Measurements from ENCODE around the gene ACADS.

Gene ACADS

DNA sequence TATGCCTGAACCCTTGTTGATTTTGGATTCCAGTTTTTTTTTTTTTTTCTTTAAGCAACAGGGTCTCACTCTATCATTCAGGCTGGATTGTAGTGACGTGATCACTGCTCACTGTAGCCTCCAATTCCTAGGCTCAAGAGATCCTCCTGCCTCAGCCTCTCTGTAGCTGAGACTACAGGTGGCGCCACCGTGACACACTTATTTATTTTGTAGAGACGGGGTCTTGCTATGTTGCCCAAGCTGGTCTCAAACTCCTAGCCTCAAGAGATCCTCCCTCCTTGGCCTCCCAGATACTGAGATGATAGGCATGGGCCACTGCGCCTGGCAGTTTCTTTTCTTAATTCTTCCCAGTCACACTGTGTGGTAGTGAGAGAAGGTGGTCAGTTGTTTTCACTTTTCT is 25.2 kb downstream of the ACADS start:
- H3K4me3 ChIP-seq (ENCODE audit: severe bottlenecking): no peak overlapping the region
- no peak for TF ChIP-seq CTCF (IDR thresholded peaks at IDR 0.05; ENCODE audit: poor library complexity, severe bottlenecking)
- no peaks in the 10 kb centered on the region for H3K4me1 ChIP-seq (ENCODE audit: insufficient read depth, poor library complexity, severe bottlenecking)
- H3K9me3 ChIP-seq (ENCODE audit: severe bottlenecking): no peaks in the 10 kb centered on the region
- no peak for DNase-seq (ENCODE audit: low spot score)
- no peak overlapping the region for H3K27ac ChIP-seq (ENCODE audit: poor library complexity, severe bottlenecking)
- no peaks in the 10 kb centered on the region for H3K27me3 ChIP-seq (ENCODE audit: insufficient read depth, poor library complexity, severe bottlenecking)
- no peak for ATAC-seq (ENCODE audit: low read depth)
- H3K36me3 ChIP-seq (ENCODE audit: low read depth): no peaks in the 10 kb centered on the region

- ATAC-seq (ENCODE audit: low read depth) (no peak), DNase-seq (ENCODE audit: low spot score) (no peak)
- Histone ChIP-seq H3K4me3 (ENCODE audit: severe bottlenecking) (no peak overlapping the region), H3K36me3 (ENCODE audit: low read depth) (no peaks in the 10 kb centered on the region), H3K4me1 (ENCODE audit: insufficient read depth, poor library complexity, severe bottlenecking) (no peaks in the 10 kb centered on the region), H3K27me3 (ENCODE audit: insufficient read depth, poor library complexity, severe bottlenecking) (no peaks in the 10 kb centered on the region), H3K27ac (ENCODE audit: poor library complexity, severe bottlenecking) (no peak overlapping the region), H3K9me3 (ENCODE audit: severe bottlenecking) (no peaks in the 10 kb centered on the region)
- TF ChIP-seq CTCF (IDR thresholded peaks at IDR 0.05; ENCODE audit: poor library complexity, severe bottlenecking): no peak
These were observed 25.8 kb downstream of the ACADS start for GRCh38 chr12:120751389-120751788.

DNA sequence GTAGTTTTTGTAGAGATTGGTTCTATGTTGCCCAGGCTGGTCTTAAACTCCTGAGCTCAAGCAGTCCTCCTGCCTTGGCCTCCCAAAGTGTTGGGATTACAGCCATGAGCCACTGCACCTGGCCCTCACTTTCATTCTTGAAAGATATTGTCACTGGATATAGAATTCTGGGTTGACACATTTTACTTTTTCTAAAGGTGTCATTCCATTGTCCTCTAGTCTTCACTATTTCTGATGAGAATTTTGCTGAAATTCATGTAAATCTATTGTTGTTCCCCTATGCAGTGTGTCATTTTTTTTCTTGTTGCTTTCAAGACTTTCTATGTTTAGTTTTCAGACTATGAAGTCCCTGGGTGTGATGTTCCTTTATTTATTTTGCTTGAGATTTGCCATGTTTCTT is 29.2 kb downstream of the ACADS start:
- Histone ChIP-seq H3K9me3 (ENCODE audit: severe bottlenecking) (no peaks in the 10 kb centered on the region), H3K27ac (ENCODE audit: poor library complexity, severe bottlenecking) (no peak overlapping the region), H3K27me3 (ENCODE audit: insufficient read depth, poor library complexity, severe bottlenecking) (no peaks in the 10 kb centered on the region), H3K4me3 (ENCODE audit: severe bottlenecking) (no peak overlapping the region), H3K4me1 (ENCODE audit: insufficient read depth, poor library complexity, severe bottlenecking) (no peaks in the 10 kb centered on the region), H3K36me3 (ENCODE audit: low read depth) (no peaks in the 10 kb centered on the region)
- TF ChIP-seq CTCF (IDR thresholded peaks at IDR 0.05; ENCODE audit: poor library complexity, severe bottlenecking): no peak
- DNase-seq (ENCODE audit: low spot score) (no peak), ATAC-seq (ENCODE audit: low read depth) (no peak)

- Histone ChIP-seq H3K36me3 (ENCODE audit: low read depth) (no peaks in the 10 kb centered on the region), H3K4me3 (ENCODE audit: severe bottlenecking) (no peak overlapping the region), H3K27ac (ENCODE audit: poor library complexity, severe bottlenecking) (no peak overlapping the region), H3K9me3 (ENCODE audit: severe bottlenecking) (no peaks in the 10 kb centered on the region), H3K4me1 (ENCODE audit: insufficient read depth, poor library complexity, severe bottlenecking) (no peaks in the 10 kb centered on the region), H3K27me3 (ENCODE audit: insufficient read depth, poor library complexity, severe bottlenecking) (no peaks in the 10 kb centered on the region)
- DNase-seq (ENCODE audit: low spot score) (no peak), ATAC-seq (ENCODE audit: low read depth) (no peak)
- no peak for TF ChIP-seq CTCF (IDR thresholded peaks at IDR 0.05; ENCODE audit: poor library complexity, severe bottlenecking)
These were observed 29.6 kb downstream of the ACADS start for GRCh38 chr12:120755269-120755668.

- Histone ChIP-seq H3K9me3 (ENCODE audit: severe bottlenecking) (no peaks in the 10 kb centered on the region), H3K4me1 (ENCODE audit: insufficient read depth, poor library complexity, severe bottlenecking) (no peaks in the 10 kb centered on the region), H3K27me3 (ENCODE audit: insufficient read depth, poor library complexity, severe bottlenecking) (no peaks in the 10 kb centered on the region), H3K36me3 (ENCODE audit: low read depth) (no peaks in the 10 kb centered on the region; the same call in 1 of the 2 replicates), H3K27ac (ENCODE audit: poor library complexity, severe bottlenecking) (no peak overlapping the region), H3K4me3 (ENCODE audit: severe bottlenecking) (no peak overlapping the region)
- no peak for TF ChIP-seq CTCF (IDR thresholded peaks at IDR 0.05; ENCODE audit: poor library complexity, severe bottlenecking)
- DNase-seq (ENCODE audit: low spot score) (no peak), ATAC-seq (ENCODE audit: low read depth) (no peak)
These were observed 31.7 kb downstream of the ACADS start for GRCh38 chr12:120757226-120757742.

All from RWPE2 (cell line).